Measurements from ENCODE around the gene KIAA0319L.

The KIAA0319L gene

DNA sequence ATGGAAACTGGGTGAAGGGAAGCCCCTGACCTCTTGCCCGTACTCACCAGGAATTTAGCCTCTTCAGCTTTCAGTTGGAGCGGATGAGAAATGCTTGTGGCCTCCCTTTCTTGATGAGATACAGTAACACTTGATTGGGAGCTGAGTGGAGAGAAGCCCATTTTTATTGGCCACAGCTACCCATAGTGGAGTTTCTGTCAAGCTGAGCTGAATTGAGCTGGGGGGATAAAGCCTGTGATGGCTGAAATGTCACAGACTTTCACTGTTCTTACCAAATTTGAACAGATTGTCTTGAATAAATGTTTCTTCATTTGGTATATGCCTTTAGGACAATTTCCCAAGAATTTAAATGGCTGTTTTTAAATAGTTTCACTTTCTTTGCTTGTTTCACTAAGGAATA, 162.8 kb downstream of the KIAA0319L start:
- no peak for DNase-seq (ENCODE audit: low read depth in 3 of 3, low spot score in 1 of 3)

DNA sequence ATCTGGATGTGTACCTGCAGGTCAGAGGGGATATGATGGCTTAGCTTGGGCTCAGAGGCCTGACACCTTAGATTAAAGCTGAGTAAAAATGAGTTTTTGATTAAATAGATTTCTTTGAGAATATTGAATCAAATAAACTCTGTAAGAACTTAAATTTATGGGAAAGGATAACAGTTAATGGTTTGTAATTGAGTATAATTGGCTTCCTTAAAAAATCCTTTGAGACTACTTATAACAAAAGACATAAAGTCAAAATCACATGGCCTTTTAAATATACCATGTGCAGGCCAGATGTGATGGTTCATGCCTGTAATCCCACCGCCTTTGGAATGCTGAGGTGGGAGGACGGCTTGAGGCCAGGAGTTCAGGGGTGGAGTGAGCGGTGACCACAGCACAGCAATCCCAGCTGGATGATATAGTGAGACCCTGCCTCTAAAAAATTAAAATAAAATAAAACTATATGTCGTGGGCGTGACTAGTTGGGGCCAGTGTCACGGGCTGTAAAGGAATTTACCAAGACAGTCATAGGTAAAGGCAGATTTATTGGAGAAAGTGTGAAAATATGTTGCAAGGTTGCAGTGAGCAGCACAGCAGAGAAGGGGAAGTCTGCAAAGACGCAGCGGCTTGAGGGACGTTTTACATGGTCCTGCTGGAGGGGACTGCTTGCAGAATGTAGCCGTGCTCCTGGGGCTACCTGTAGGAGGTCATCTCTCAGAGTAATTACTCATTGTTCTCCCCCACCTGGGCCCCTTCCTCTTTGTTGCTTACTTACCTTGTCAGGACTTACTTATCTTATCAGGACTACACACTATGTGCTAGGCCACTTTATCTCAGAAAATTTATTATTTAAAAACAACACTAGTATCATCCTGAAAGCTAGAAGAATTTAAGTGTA, 166.4 kb downstream of the KIAA0319L start:
- DNase-seq (ENCODE audit: low read depth in 3 of 3, low spot score in 1 of 3) = no peak

DNA sequence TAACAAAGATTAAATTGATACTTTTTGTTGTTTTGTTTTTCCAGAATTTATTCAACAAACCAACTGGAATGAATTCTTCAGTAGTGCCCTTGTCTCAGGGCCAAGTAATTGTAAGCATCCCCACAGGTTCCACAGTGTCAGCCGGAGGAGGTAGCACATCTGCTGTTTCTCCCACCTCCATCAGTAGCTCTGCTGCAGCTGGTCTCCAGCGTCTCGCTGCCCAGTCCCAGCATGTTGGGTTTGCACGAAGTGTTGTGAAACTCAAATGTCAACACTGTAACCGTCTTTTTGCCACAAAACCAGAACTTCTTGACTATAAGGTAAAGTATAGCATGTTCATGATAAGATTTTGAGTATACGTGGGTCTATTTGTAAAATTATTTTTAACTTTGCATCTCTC, 170.2 kb downstream of the KIAA0319L start:
- DNase-seq (ENCODE audit: low read depth in 3 of 3, low spot score in 1 of 3) = no peak

DNA sequence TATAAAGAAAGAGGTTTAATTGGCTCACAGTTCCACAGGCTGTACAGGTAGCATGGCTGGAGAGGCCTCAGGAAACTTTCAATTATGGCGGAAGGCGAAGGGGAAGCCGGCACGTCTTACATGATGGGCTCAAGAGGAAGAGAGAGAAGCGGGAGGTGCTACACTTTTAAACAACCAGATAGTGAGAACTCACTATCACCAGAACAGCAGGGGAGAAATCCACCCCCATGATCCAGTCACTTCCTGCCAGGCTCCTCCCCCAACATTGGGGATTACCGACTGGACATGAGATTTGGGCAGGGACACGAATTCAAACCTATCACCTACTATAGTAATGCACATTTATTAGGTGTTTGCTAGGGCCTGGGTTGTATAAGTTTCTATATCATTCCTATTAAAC, 170.9 kb downstream of the KIAA0319L start:
- DNase-seq (ENCODE audit: low read depth in 3 of 3, low spot score in 1 of 3) = no peak
